Right cardiac atrium (tissue), 5 donors: ENCODE results near the gene RBM14. TPM values are rescaled to one million over a fixed set of nuclear protein-coding genes. Genes with fewer than 3 reads are reported as not detected.
"Not testable (repeated sequence)": the region's sequence is repeated elsewhere in the genome, so short reads cannot be mapped to it uniquely, and the experiment has no call there.

Source experiments
- ATAC-seq, 2 donors: fragments of 200-7000 bp; cut with Tn5 transposase; one replicate each; pipeline versions ENCODE4 v1.8.0 to v1.9.1; 2020; ENCODE audit warnings: moderate library complexity in 2 of 2, mild to moderate bottlenecking in 1 of 2
- DNase-seq, 3 donors: peaks; one replicate each; pipeline ENCODE4 v3.0.0-alpha.2; 2020
- H3K27ac ChIP-seq: one replicate; pipeline ENCODE4 v1.5.1; 2013; ENCODE audit warnings: mild to moderate bottlenecking, low read length, control low read depth, moderate library complexity
- H3K27me3 ChIP-seq: one replicate; pipeline ENCODE4 v1.6.1; 2013; ENCODE audit not compliant: control insufficient read depth, insufficient read depth
- H3K4me1 ChIP-seq: one replicate; pipeline ENCODE4 v1.6.1; 2013; ENCODE audit warnings: low read length; ENCODE audit not compliant: control insufficient read depth, insufficient read depth
- H3K4me3 ChIP-seq: one replicate; pipeline ENCODE4 v1.5.1; 2013; ENCODE audit warnings: low read length, control low read depth
- H3K9me3 ChIP-seq: one replicate; pipeline ENCODE4 v1.6.1; 2013; ENCODE audit warnings: low read length; ENCODE audit not compliant: control insufficient read depth
- WGBS: extraction: QIAGEN DNeasy Blood & Tissue Kit; methylation state at CpG from one replicate; pipeline ENCODE4 v1.1.7; 2013; 5-methylcytosine and 5-hydroxymethylcytosine counted together
- intact Hi-C, 4 donors: fragments of 100-400 bp; cut with DNase I; formaldehyde crosslinking; loops; one replicate each; pipeline versions ENCODE4 v1.11.0 to v1.14.0; 2022 to 2023
- polyA plus RNA-seq: library from polyadenylated mRNA; stranded (reverse); fragments of 200-250 nt; gene quantifications from one replicate; pipeline ENCODE4 v1.2.3, GENCODE V29; 2013
- total RNA-seq, 4 donors: library from RNA; stranded (reverse); fragmentation: NEBNext Ultra II Directional; extraction: Animal tissue kit (Norgen Biotek cat#: 25700); gene quantifications; one replicate each; pipeline ENCODE4 v1.2.1, GENCODE V29; 2021
- donor health status: healthy with polysubstance abuse.
- donor health status: DM: no; HTN: yes; CAD: no.
- donor health status: DM: no; HTN: no; CAD: no.
- donor health status: DM: no; HTN: yes; CAD: no; lungs with severe emphysema.
- donor health status: DM: yes; HTN: yes; CAD: no.

The RBM14 gene
- total and polyA plus RNA-seq, 5 donors = 28.1 to 45.6 (median 31.7) TPM

DNA sequence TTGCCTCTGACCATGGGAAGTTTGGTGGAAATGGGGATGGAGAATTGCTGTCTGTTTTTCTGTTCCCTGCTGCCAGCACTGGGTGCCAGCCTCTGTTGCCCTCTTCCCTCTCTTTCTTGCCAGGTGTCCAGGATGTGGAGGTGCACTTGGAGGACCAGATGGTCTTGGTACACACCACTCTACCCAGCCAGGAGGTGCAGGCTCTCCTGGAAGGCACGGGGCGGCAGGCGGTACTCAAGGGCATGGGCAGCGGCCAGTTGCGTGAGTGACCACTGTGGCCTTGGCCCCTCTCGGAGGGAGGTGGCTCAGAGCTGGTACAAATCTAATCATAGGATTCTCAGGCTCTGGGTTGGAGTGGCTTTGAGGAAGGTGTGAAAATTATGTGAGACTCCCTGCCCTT lies 17.4 kb upstream of the RBM14 start:
- Histone ChIP-seq H3K27me3 (no peaks in the 10 kb centered on the region), H3K9me3 (no peaks in the 10 kb centered on the region), H3K4me1 (peaks cover 7% of the 10 kb centered on the region), H3K4me3 (no peak overlapping the region), H3K27ac (no peak overlapping the region)
- no peak for ATAC-seq
- intact Hi-C loops = no loop called here
- 92% methylated on average over 6 of the region's 6 CpGs for WGBS
- DNase-seq = no peak

DNA sequence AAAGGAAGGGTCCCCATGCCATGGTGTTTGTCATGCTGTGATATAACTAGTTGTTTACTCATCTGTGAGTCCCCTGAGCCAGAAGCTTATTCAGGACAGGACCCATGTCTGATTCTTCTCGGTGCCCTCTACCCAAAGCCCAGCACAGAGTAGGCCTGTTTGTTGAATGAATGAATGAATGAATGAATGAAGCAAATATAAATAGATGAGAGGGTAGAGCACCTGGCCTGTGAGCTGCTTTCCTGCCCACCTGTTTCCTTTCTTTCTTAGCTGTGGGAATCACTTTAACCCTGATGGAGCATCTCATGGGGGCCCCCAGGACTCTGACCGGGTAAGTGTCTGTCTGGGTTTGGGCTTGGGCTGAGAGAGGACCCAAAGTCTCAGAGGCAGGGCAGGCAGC lies 16.2 kb upstream of the RBM14 start:
- WGBS = 73% methylated on average over 2 of the region's 2 CpGs
- Histone ChIP-seq H3K4me3 (no peak overlapping the region), H3K27me3 (no peaks in the 10 kb centered on the region), H3K27ac (no peak overlapping the region), H3K4me1 (peaks cover 3% of the 10 kb centered on the region), H3K9me3 (no peaks in the 10 kb centered on the region)
- DNase-seq (no peak), ATAC-seq (no peak)
- intact Hi-C loops = no loop called here

DNA sequence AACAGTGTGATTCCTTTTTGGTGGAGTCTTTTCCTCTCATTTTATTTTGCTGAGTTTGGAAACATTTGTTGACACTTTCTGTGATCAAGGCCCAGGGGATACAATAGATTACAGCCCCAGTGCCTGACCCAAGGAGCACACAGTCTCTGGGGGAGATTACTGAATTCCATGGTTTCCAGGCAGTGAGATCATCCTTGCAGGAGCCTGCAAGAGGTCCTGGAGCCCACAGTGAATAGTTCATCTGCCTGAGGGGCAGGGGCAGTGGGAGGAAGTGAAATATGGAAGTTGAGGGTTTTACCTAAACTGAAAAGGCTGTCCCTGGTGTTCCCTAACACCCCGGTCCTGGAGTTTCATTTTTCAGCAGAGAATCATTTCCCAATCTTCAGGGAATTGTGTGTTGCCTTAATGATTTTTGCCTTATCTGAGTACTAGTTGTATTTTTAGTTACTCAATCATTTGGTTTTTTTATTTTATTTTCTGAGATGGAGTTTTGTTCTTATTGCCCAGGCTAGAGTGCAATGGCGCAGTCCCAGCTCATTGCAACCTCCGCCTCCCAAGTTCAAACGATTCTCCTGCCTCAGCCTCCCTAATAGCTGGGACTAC lies 15.7 kb upstream of the RBM14 start:
- no peaks in the 10 kb centered on the region for H3K9me3 ChIP-seq
- H3K27me3 ChIP-seq = no peaks in the 10 kb centered on the region
- peak in 1 of 3 donors; percentile 31 for DNase-seq
- intact Hi-C loops = no loop called here
- H3K4me3 ChIP-seq = no peak overlapping the region
- 79% methylated on average over 4 of the region's 4 CpGs for WGBS
- ATAC-seq = peak; percentile 60 to 71
- H3K4me1 ChIP-seq = no peaks in the 10 kb centered on the region
- H3K27ac ChIP-seq = peak overlapping the region; percentile 49

DNA sequence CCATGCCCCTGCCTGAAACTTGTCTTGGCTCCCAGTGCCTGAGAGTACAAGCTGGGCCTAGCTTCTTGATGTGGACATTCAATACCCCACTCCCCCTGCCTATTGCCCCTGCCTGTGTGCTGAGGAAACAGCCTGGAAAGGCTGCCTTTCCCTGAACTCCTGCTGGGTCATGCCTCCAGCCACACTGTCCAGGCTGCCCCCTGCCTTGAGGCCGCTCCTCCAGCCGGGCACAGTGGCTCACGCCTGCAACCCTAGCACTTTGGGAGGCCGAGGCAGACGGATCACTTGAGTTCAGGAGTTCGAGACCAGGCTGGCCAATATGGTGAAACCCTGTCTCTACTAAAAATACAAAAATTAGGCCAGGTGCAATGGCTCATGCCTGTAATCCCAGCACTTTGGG lies 13.4 kb upstream of the RBM14 start:
- Histone ChIP-seq H3K4me1 (no peaks in the 10 kb centered on the region), H3K4me3 (no peak overlapping the region), H3K27me3 (no peaks in the 10 kb centered on the region), H3K27ac (no peak overlapping the region), H3K9me3 (no peaks in the 10 kb centered on the region)
- WGBS = 96% methylated on average over 6 of the region's 6 CpGs
- ATAC-seq = no peak
- no peak for DNase-seq
- intact Hi-C loops = no loop called here

DNA sequence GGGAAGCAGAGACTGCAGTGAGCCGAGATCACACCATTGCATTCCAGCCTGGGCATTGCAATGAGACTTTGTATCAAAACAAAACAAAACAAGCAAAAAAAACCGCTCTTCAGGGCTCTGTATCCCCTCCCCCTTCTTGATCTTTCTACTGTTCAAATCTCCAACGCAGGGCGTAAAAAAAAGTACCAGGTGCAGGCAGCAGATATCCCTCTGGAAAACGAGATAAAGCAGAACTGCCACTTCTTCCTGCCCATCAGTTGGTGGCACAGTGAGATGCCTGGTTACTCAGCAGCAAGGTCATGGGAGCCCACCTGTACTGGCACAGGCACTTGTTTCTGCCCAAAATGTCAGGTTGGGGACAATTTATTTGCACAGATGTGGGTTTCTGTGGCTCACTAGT lies 12.3 kb upstream of the RBM14 start:
- no peaks in the 10 kb centered on the region for H3K4me1 ChIP-seq
- H3K27ac ChIP-seq = no peak overlapping the region
- 84% methylated on average over 5 of the region's 5 CpGs for WGBS
- H3K4me3 ChIP-seq = no peak overlapping the region
- DNase-seq (no peak), ATAC-seq (no peak)
- no peaks in the 10 kb centered on the region for H3K27me3 ChIP-seq
- intact Hi-C loops = no loop called here
- no peaks in the 10 kb centered on the region for H3K9me3 ChIP-seq

DNA sequence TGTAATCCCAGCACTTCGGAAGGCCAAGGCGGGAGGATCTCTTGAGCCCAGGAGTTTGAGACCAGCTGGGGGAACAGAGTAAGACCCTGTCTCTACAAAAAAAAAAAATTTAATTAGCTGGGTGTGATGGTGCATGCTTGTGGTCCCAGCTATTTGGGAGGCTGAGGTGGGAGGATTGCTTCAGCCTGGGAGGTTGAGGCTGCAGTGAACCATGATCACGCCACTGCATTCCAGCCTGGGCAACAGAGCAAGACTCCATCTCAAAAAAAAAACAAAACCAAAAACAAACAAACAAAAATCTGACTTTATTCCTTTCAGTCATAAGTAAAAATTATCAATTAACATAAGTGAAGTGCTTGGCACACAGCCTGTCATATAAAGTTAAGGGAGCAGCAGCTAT lies 9.8 kb upstream of the RBM14 start:
- DNase-seq, H3K9me3 ChIP-seq, ATAC-seq, H3K27me3 ChIP-seq, H3K4me3 ChIP-seq, intact Hi-C loops, H3K4me1 ChIP-seq: not testable (repeated sequence)
- H3K27ac ChIP-seq = peak overlapping the region; percentile 33
- WGBS = 92% methylated on average over 3 of the region's 3 CpGs

DNA sequence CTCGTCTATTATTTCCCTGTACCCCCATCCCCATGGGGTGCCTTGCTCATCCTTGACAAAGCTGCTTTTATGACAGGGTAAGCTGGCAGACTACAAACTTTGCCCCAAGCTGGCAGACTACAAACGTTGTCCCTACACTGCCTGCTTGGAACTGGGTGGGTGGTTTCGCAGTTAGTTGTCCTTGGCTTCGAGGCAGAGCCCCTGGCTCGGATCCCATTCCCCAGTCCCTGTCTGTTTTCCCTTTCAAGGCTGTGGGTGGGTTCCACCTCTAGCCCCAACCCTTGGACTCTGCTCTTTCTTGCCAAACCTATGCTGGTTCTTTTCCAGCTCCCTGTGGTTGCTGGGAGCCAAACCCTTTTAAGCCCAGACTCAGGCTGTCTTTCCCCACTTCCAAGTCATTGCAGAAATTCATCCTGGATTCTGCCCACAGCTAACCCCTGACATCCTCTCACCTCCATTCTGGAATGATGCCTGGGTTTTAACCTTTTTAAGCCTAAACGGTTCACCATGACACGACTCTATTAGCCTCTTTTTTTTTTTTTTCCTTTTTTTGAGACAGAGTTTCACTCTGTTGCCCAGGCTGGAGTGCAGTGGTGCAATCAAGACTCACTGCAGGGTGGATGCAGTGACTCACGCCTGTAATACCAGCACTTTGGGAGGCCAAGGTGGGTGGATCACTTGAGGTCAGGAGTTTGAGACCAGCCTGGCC lies 9.2 kb upstream of the RBM14 start:
- no peaks in the 10 kb centered on the region for H3K27me3 ChIP-seq
- ATAC-seq (peak; percentile 83 to 88), DNase-seq (peak; percentile 79 to 91 (median 85))
- no peak overlapping the region for H3K4me3 ChIP-seq
- peak overlapping the region; percentile 33 for H3K27ac ChIP-seq
- 24% methylated on average over 8 of the region's 8 CpGs for WGBS
- intact Hi-C loops = no loop called here
- no peaks in the 10 kb centered on the region for H3K4me1 ChIP-seq
- no peaks in the 10 kb centered on the region for H3K9me3 ChIP-seq

DNA sequence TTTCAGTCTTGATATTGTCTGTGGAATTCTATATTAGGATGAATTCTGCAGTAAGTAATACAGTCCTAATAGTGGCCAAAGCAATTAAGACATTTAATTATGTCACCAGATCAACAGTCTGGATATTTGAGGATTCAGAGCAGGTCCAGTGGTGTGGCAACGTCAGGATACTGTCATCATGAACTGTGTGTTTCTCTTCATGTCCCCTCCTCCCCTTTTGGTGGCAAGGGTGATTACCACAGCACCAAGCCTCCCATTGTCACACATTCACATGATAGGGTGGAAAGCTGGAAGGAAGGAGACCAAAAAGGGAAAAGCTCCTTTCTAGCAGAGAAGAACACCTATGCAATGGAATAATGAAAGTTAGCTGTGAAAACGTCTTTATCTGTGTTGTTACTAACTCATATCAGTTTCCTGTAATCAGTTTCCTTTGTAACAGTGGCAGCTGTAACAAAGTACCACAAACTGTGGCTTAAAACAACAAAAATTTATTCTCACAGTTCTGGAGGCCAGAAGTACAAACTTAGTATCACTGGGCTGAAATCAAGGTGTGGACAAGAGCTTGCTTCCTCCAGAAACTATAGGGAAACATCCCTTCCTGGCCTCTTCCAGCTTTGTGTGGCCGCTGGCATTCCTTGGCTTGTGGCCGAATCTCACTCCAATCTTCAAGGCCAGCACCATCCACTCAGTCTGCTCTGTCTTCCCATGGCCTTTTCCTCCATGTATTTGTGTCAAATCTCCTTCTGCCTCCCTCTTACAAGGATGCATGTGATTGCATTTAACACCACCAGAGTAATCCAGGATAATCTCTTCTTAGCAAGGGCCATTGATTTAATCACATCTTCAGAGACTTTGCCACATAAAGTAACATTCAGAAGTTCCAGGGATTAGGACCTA lies 6.5 kb upstream of the RBM14 start:
- H3K27ac ChIP-seq = no peak overlapping the region
- no peaks in the 10 kb centered on the region for H3K27me3 ChIP-seq
- H3K9me3 ChIP-seq = no peaks in the 10 kb centered on the region
- H3K4me3 ChIP-seq = no peak overlapping the region
- H3K4me1 ChIP-seq = no peaks in the 10 kb centered on the region
- WGBS = 61% methylated on average over 4 of the region's 4 CpGs
- no peak for DNase-seq
- intact Hi-C loops = no loop called here
- no peak for ATAC-seq

DNA sequence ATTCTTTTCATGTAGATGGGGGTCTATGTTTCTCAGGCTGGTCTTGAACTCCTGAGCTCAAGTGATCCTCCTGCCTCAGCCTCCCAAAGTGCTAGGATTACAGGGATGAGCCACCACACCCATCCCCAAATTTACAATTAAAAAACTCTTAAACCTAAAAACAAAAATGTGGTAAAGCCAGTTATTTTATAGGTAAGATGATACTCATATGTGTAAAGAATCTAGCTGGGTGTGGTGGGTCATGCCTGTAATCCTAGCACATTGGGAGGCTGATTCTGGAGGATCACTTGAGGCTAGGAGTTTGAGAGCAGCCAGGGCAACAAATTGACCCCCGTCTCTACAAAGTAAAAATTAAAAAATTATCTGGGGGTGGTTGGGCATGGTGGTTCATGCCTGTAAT lies 4.0 kb upstream of the RBM14 start:
- Histone ChIP-seq H3K27ac (no peak overlapping the region), H3K9me3 (no peaks in the 10 kb centered on the region), H3K4me1 (no peaks in the 10 kb centered on the region), H3K4me3 (no peak overlapping the region), H3K27me3 (no peaks in the 10 kb centered on the region)
- WGBS = 85% methylated on average over 1 of the region's 1 CpG
- DNase-seq (no peak), ATAC-seq (no peak)
- intact Hi-C loops = no loop called here

DNA sequence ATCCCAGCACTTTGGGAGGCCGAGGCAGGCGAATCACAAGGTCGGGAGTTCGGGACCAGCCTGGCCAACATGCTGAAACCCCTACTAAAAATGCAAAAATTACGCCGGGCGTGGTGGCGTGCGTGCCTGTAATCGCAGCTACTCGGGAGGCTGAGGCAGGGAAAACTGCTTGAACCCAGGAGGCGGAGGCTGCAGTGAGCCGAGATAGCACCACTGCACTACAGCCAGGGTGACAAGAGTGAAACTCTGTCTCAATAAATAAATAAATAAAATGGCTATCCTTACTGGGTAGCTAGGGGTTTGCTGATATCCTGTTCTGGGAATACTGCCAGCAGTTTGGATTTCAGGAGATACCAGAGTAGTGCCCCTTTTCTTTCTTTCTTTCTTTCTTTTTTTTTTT lies 2.4 kb upstream of the RBM14 start:
- intact Hi-C loops = no loop called here
- no peaks in the 10 kb centered on the region for H3K27me3 ChIP-seq
- no peak for DNase-seq
- ATAC-seq = no peak
- no peak overlapping the region for H3K4me3 ChIP-seq
- WGBS = 63% methylated on average over 13 of the region's 13 CpGs
- H3K27ac ChIP-seq = no peak overlapping the region
- H3K4me1 ChIP-seq = no peaks in the 10 kb centered on the region
- H3K9me3 ChIP-seq = no peaks in the 10 kb centered on the region
